ENCODE results near the gene MAGI2. TPM values are rescaled to one million over a fixed set of nuclear protein-coding genes. Genes with fewer than 3 reads are reported as not detected.

Gene MAGI2
- total RNA-seq, 3 donors from 2014 or later (not counting 1 experiment from before 2014, with no cell fraction given) = 0.09 to 0.48 (median 0.27) TPM

GRCh38 chr7:78368771-78369170 lies 1084.7 kb downstream of the MAGI2 start:
- no peaks in the 10 kb centered on the region for H3K36me3 Mint-ChIP-seq
- Histone ChIP-seq H3K36me3 (ENCODE audit: control insufficient read depth, insufficient read depth, low read length) (no peaks in the 10 kb centered on the region), H3K4me3 (ENCODE audit: low read length) (no peak overlapping the region), H3K27ac (ENCODE audit: low read length) (no peak overlapping the region), H3K9me3 (ENCODE audit: control insufficient read depth, insufficient read depth, low read length) (no peaks in the 10 kb centered on the region), H3K27me3 (ENCODE audit: control insufficient read depth, insufficient read depth, low read length) (no peaks in the 10 kb centered on the region), H3K4me1 (ENCODE audit: control insufficient read depth, insufficient read depth, low read length) (no peaks in the 10 kb centered on the region)
- 65% methylated on average over 2 of the region's 2 CpGs for WGBS (ENCODE audit: insufficient coverage)
- H3K4me3 Mint-ChIP-seq = no peak overlapping the region
- H3K4me1 Mint-ChIP-seq = no peaks in the 10 kb centered on the region
- no peak overlapping the region for H3K27ac Mint-ChIP-seq
- intact Hi-C loops (cut with micrococcal nuclease) = no loop called here
- no peaks in the 10 kb centered on the region for H3K27me3 Mint-ChIP-seq (ENCODE audit: low read depth in 2 of 2)
- peaks cover 0 to 3% of the 10 kb centered on the region in 2 donors for H3K9me3 Mint-ChIP-seq
- TF ChIP-seq CTCF (IDR thresholded peaks at IDR 0.05) = no peak
- no peak for DNase-seq
- no peak for ATAC-seq

- TF ChIP-seq CTCF (IDR thresholded peaks at IDR 0.05) = no peak
- no peaks in the 10 kb centered on the region for H3K9me3 ChIP-seq (ENCODE audit: control insufficient read depth, insufficient read depth, low read length)
- Mint-ChIP-seq H3K36me3 (no peaks in the 10 kb centered on the region), H3K27ac (no peak overlapping the region), H3K4me1 (no peaks in the 10 kb centered on the region), H3K4me3 (no peak overlapping the region), H3K9me3 (peaks cover 0 to 3% of the 10 kb centered on the region in 2 donors), H3K27me3 (ENCODE audit: low read depth in 2 of 2) (no peaks in the 10 kb centered on the region)
- H3K27ac ChIP-seq (ENCODE audit: low read length) = no peak overlapping the region
- H3K4me3 ChIP-seq (ENCODE audit: low read length) = no peak overlapping the region
- no peaks in the 10 kb centered on the region for H3K27me3 ChIP-seq (ENCODE audit: control insufficient read depth, insufficient read depth, low read length)
- DNase-seq (no peak), ATAC-seq (no peak)
- WGBS (ENCODE audit: insufficient coverage) = 88% methylated on average over 3 of the region's 5 CpGs
- H3K4me1 ChIP-seq (ENCODE audit: control insufficient read depth, insufficient read depth, low read length) = no peaks in the 10 kb centered on the region
- intact Hi-C loops (cut with micrococcal nuclease) = no loop called here
- H3K36me3 ChIP-seq (ENCODE audit: control insufficient read depth, insufficient read depth, low read length) = no peaks in the 10 kb centered on the region
Measured at GRCh38 chr7:78367280-78367773, 1086.1 kb downstream of the MAGI2 start.

- ATAC-seq (no peak), DNase-seq (no peak)
- no peaks in the 10 kb centered on the region for H3K27me3 Mint-ChIP-seq (ENCODE audit: low read depth in 2 of 2)
- H3K27ac ChIP-seq (ENCODE audit: low read length) = no peak overlapping the region
- H3K36me3 ChIP-seq (ENCODE audit: control insufficient read depth, insufficient read depth, low read length) = no peaks in the 10 kb centered on the region
- H3K4me3 Mint-ChIP-seq = no peak overlapping the region
- H3K9me3 Mint-ChIP-seq = peaks cover 3% of the 10 kb centered on the region in 2 donors
- no peak overlapping the region for H3K27ac Mint-ChIP-seq
- TF ChIP-seq CTCF (IDR thresholded peaks at IDR 0.05) = no peak
- 85% methylated on average over 3 of the region's 4 CpGs for WGBS (ENCODE audit: insufficient coverage)
- no peaks in the 10 kb centered on the region for H3K4me1 ChIP-seq (ENCODE audit: control insufficient read depth, insufficient read depth, low read length)
- H3K4me3 ChIP-seq (ENCODE audit: low read length) = no peak overlapping the region
- no peaks in the 10 kb centered on the region for H3K27me3 ChIP-seq (ENCODE audit: control insufficient read depth, insufficient read depth, low read length)
- no peaks in the 10 kb centered on the region for H3K36me3 Mint-ChIP-seq
- H3K9me3 ChIP-seq (ENCODE audit: control insufficient read depth, insufficient read depth, low read length) = no peaks in the 10 kb centered on the region
- no peaks in the 10 kb centered on the region for H3K4me1 Mint-ChIP-seq
- intact Hi-C loops (cut with micrococcal nuclease) = no loop called here
Measured at GRCh38 chr7:78363866-78364265, 1089.6 kb downstream of the MAGI2 start.

GRCh38 chr7:78359836-78360235 lies 1093.6 kb downstream of the MAGI2 start:
- WGBS (ENCODE audit: insufficient coverage) = no CpG with 5 or more reads among the region's 1 CpG
- no peak overlapping the region for H3K4me3 ChIP-seq (ENCODE audit: low read length)
- no peaks in the 10 kb centered on the region for H3K27me3 Mint-ChIP-seq (ENCODE audit: low read depth in 2 of 2)

More at GRCh38 chr7:78359836-78360235, 1093.6 kb downstream of the MAGI2 start:
- no peak for DNase-seq
- no peak for ATAC-seq
- no peak overlapping the region for H3K27ac ChIP-seq (ENCODE audit: low read length)
- Mint-ChIP-seq H3K9me3 (peaks cover 0 to 3% of the 10 kb centered on the region in 2 donors), H3K27ac (no peak overlapping the region), H3K4me1 (no peaks in the 10 kb centered on the region), H3K4me3 (no peak overlapping the region), H3K36me3 (no peaks in the 10 kb centered on the region)
- no peak for TF ChIP-seq CTCF (IDR thresholded peaks at IDR 0.05)
- no peaks in the 10 kb centered on the region for H3K36me3 ChIP-seq (ENCODE audit: control insufficient read depth, insufficient read depth, low read length)
- H3K27me3 ChIP-seq (ENCODE audit: control insufficient read depth, insufficient read depth, low read length) = no peaks in the 10 kb centered on the region
- no peaks in the 10 kb centered on the region for H3K9me3 ChIP-seq (ENCODE audit: control insufficient read depth, insufficient read depth, low read length)
- intact Hi-C loops (cut with micrococcal nuclease) = no loop called here
- H3K4me1 ChIP-seq (ENCODE audit: control insufficient read depth, insufficient read depth, low read length) = no peaks in the 10 kb centered on the region

Measured in natural killer cell (primary cell).